Neural cell (in vitro differentiated cells): ENCODE measurements around the gene F7. TPM values are rescaled to one million over a fixed set of nuclear protein-coding genes. Genes with fewer than 3 reads are reported as not detected.
"Not testable (repeated sequence)": the region's sequence is repeated elsewhere in the genome, so short reads cannot be mapped to it uniquely, and the experiment has no call there.

Experiments used
- H2AFZ ChIP-seq: fragments of 200-600, 300-800 bp; sonication (generic), shearing (Covaris generic); 2 replicates; pipeline ENCODE4 v1.6.0; 2014; ENCODE audit warnings: low read depth, mild to moderate bottlenecking, antibody characterized with exemption, low read length, moderate library complexity
- H3F3A ChIP-seq: fragments of 200-600 bp; shearing (Covaris generic); 2 replicates; pipeline ENCODE4 v1.6.1; 2016; ENCODE audit warnings: mild to moderate bottlenecking, moderate library complexity, mixed read lengths, antibody characterized with exemption, low read length; ENCODE audit not compliant: insufficient read depth, poor library complexity, severe bottlenecking
- H3K27ac ChIP-seq: fragments of 200-600, 300-800 bp; sonication (generic), shearing (Covaris generic); 2 replicates; pipeline ENCODE4 v1.5.1; 2014; ENCODE audit warnings: mild to moderate bottlenecking, low read length, moderate library complexity
- H3K27me3 ChIP-seq: fragments of 300-800, 200-600 bp; sonication (generic), shearing (Covaris generic); 2 replicates; pipeline ENCODE4 v1.6.0; 2014; ENCODE audit warnings: mild to moderate bottlenecking, low read depth, low read length, moderate library complexity; ENCODE audit not compliant: insufficient read depth
- H3K36me3 ChIP-seq: fragments of 300-800, 200-600 bp; sonication (generic), shearing (Covaris generic); 2 replicates; pipeline ENCODE4 v1.5.1; 2014; ENCODE audit warnings: mild to moderate bottlenecking, antibody characterized with exemption, low read length, moderate library complexity; ENCODE audit not compliant: insufficient read depth
- H3K4me2 ChIP-seq: fragments of 300-800, 200-600 bp; sonication (generic), shearing (Covaris generic); 2 replicates; pipeline ENCODE4 v1.6.0; 2014; ENCODE audit warnings: mild to moderate bottlenecking, low read length
- H3K4me3 ChIP-seq: fragments of 300-800, 200-600 bp; sonication (generic), shearing (Covaris generic); 2 replicates; pipeline ENCODE4 v1.5.1; 2014; ENCODE audit warnings: mild to moderate bottlenecking, low read length, moderate library complexity
- H3K79me2 ChIP-seq: fragments of 200-600 bp; shearing (Covaris generic); replicated peaks from 2 replicates; pipeline ENCODE4 v1.6.0; 2014; ENCODE audit warnings: mild to moderate bottlenecking, low read length, moderate library complexity; ENCODE audit not compliant: insufficient read depth
- H3K9ac ChIP-seq: fragments of 300-800, 200-600 bp; sonication (generic), shearing (Covaris generic); 2 replicates; pipeline ENCODE4 v1.6.1; 2016; ENCODE audit warnings: mild to moderate bottlenecking, low read length, mixed read lengths
- H3K9me2 ChIP-seq: fragments of 200-600 bp; shearing (Covaris generic); 2 replicates; pipeline ENCODE4 v1.6.1; 2016; ENCODE audit warnings: mild to moderate bottlenecking, low read length, mixed read lengths; ENCODE audit not compliant: insufficient read depth
- H3K9me3 ChIP-seq: fragments of 200-600, 300-800 bp; sonication (generic), shearing (Covaris generic); 2 replicates; pipeline ENCODE4 v1.6.1; 2016; ENCODE audit warnings: mild to moderate bottlenecking, mixed run types, low read length, moderate library complexity, mixed read lengths
- H4K20me1 ChIP-seq: fragments of 200-600 bp; shearing (Covaris generic); 2 replicates; pipeline ENCODE4 v1.6.1; 2016; ENCODE audit warnings: mild to moderate bottlenecking, mixed run types; ENCODE audit not compliant: insufficient read depth
- EP300 ChIP-seq: fragments of 450-650 bp; conservative IDR thresholded peaks from 2 replicates; pipeline ENCODE4 v1.6.1; 2014; ENCODE audit warnings: antibody characterized with exemption, mild to moderate bottlenecking, moderate library complexity; ENCODE audit not compliant: poor library complexity, severe bottlenecking
- EZH2 ChIP-seq: fragments of 200-600, 300-800 bp; shearing (Covaris generic), sonication (generic); IDR thresholded peaks from 2 replicates; pipeline ENCODE4 v1.6.1; 2014; ENCODE audit warnings: antibody characterized with exemption, low read length, borderline replicate concordance, mild to moderate bottlenecking; ENCODE audit not compliant: insufficient read depth, poor library complexity, severe bottlenecking
- MXI1 ChIP-seq: fragments of 450-650 bp; conservative IDR thresholded peaks from 2 replicates; pipeline ENCODE4 v1.6.1; 2014; ENCODE audit warnings: antibody characterized with exemption, mild to moderate bottlenecking; ENCODE audit not compliant: poor library complexity, severe bottlenecking
- POLR2AphosphoS5 ChIP-seq: IDR thresholded peaks from 2 replicates; pipeline ENCODE4 v1.6.1; 2012
- RAD21 ChIP-seq: fragments of 450-650 bp; conservative IDR thresholded peaks from 2 replicates; pipeline ENCODE4 v1.6.1; 2014; ENCODE audit warnings: antibody characterized with exemption, mild to moderate bottlenecking, moderate library complexity
- SMC3 ChIP-seq: fragments of 450-650 bp; conservative IDR thresholded peaks from 2 replicates; pipeline ENCODE4 v1.6.1; 2014; ENCODE audit warnings: antibody characterized with exemption, mild to moderate bottlenecking, moderate library complexity; ENCODE audit not compliant: poor library complexity
- TAF1 ChIP-seq: IDR thresholded peaks from 2 replicates; pipeline ENCODE4 v1.6.1; 2012; ENCODE audit warnings: low read depth
- polyA minus RNA-seq: library from RNA; depleted of rRNA, polyadenylated mRNA; stranded (reverse); fragments of >200 nt; gene quantifications from 2 replicates; pipeline ENCODE4 v1.2.3, GENCODE V29; 2014
- polyA plus RNA-seq: library from polyadenylated mRNA; depleted of rRNA; stranded (reverse); fragments of >200 nt; gene quantifications from 2 replicates; pipeline ENCODE4 v1.2.3, GENCODE V29; 2014
- TF ChIP-seq, protein P1 (sequence below): fragments of 450-650 bp; IDR thresholded peaks from 2 replicates; pipeline ENCODE4 v1.5.1; 2014; ENCODE audit warnings: antibody characterized with exemption, mild to moderate bottlenecking, moderate library complexity; ENCODE audit not compliant: poor library complexity, severe bottlenecking
- TF ChIP-seq, protein P2 (sequence below): IDR thresholded peaks from 2 replicates; pipeline ENCODE4 v1.6.1; 2012; ENCODE audit warnings: borderline replicate concordance

F7 gene
- polyA plus RNA-seq (0.32 and 0.40 TPM in 2 replicates), polyA minus RNA-seq (0.49 TPM in 1 of 2 replicates, not detected in the other)

DNA sequence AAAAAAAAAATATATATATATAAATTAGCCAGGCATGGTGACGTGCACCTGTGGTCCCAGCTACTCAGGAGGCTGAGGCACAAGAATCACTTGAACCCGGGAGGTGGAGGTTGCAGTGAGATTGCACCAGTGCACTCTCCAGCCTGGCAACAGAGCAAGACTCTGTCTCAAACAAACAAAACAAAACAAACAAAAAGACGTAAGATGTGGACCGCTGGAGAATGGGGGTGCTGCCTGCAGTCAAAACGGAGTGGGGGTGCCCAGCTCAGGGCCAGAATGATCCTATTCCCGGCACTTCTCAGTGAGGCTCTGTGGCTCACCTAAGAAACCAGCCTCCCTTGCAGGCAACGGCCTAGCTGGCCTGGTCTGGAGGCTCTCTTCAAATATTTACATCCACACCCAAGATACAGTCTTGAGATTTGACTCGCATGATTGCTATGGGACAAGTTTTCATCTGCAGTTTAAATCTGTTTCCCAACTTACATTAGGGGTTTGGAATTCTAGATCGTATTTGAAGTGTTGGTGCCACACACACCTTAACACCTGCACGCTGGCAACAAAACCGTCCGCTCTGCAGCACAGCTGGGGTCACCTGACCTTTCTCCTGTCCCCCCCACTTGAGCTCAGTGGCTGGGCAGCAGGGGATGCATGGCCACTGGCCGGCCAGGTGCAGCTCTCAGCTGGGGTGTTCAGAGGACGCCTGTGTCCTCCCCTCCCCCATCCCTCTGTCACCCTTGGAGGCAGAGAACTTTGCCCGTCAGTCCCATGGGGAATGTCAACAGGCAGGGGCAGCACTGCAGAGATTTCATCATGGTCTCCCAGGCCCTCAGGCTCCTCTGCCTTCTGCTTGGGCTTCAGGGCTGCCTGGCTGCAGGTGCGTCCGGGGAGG, at the start of gene F7:
F7 (plus strand) TSS at position 760 of the 889 bp plus-strand sequence; CDS start at position 811, 51 bp downstream.
- no peak within 1 kb of the TSS for H3K4me3 ChIP-seq
- no peaks in the 10 kb centered on the region for H4K20me1 ChIP-seq
- H2AFZ ChIP-seq, result no peak within 1 kb of the TSS
- no peak for TF ChIP-seq TAF1
- no peak for TF ChIP-seq EP300
- TF ChIP-seq, protein P1, sequence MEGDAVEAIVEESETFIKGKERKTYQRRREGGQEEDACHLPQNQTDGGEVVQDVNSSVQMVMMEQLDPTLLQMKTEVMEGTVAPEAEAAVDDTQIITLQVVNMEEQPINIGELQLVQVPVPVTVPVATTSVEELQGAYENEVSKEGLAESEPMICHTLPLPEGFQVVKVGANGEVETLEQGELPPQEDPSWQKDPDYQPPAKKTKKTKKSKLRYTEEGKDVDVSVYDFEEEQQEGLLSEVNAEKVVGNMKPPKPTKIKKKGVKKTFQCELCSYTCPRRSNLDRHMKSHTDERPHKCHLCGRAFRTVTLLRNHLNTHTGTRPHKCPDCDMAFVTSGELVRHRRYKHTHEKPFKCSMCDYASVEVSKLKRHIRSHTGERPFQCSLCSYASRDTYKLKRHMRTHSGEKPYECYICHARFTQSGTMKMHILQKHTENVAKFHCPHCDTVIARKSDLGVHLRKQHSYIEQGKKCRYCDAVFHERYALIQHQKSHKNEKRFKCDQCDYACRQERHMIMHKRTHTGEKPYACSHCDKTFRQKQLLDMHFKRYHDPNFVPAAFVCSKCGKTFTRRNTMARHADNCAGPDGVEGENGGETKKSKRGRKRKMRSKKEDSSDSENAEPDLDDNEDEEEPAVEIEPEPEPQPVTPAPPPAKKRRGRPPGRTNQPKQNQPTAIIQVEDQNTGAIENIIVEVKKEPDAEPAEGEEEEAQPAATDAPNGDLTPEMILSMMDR, result no peak
- no peak for TF ChIP-seq EZH2
- TF ChIP-seq, protein P2, sequence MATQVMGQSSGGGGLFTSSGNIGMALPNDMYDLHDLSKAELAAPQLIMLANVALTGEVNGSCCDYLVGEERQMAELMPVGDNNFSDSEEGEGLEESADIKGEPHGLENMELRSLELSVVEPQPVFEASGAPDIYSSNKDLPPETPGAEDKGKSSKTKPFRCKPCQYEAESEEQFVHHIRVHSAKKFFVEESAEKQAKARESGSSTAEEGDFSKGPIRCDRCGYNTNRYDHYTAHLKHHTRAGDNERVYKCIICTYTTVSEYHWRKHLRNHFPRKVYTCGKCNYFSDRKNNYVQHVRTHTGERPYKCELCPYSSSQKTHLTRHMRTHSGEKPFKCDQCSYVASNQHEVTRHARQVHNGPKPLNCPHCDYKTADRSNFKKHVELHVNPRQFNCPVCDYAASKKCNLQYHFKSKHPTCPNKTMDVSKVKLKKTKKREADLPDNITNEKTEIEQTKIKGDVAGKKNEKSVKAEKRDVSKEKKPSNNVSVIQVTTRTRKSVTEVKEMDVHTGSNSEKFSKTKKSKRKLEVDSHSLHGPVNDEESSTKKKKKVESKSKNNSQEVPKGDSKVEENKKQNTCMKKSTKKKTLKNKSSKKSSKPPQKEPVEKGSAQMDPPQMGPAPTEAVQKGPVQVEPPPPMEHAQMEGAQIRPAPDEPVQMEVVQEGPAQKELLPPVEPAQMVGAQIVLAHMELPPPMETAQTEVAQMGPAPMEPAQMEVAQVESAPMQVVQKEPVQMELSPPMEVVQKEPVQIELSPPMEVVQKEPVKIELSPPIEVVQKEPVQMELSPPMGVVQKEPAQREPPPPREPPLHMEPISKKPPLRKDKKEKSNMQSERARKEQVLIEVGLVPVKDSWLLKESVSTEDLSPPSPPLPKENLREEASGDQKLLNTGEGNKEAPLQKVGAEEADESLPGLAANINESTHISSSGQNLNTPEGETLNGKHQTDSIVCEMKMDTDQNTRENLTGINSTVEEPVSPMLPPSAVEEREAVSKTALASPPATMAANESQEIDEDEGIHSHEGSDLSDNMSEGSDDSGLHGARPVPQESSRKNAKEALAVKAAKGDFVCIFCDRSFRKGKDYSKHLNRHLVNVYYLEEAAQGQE, result no peak
- no peak for TF ChIP-seq MXI1
- TF ChIP-seq RAD21, result no peak
- TF ChIP-seq POLR2AphosphoS5, result no peak
- no peak for TF ChIP-seq SMC3
- H3K9ac ChIP-seq, result no peak within 1 kb of the TSS
- peaks cover 7% of the 10 kb centered on the region for H3K9me3 ChIP-seq
- peaks cover 12% of the 10 kb centered on the region for H3K27me3 ChIP-seq
- no peaks in the 10 kb centered on the region for H3K9me2 ChIP-seq
- H3K4me2 ChIP-seq, result no peak within 1 kb of the TSS
- H3K27ac ChIP-seq, result no peak within 1 kb of the TSS
- H3F3A ChIP-seq, result no peaks in the 10 kb centered on the region
- H3K36me3 ChIP-seq, result no peaks in the 10 kb centered on the region
- H3K79me2 ChIP-seq, result no peaks in the 10 kb centered on the region

DNA sequence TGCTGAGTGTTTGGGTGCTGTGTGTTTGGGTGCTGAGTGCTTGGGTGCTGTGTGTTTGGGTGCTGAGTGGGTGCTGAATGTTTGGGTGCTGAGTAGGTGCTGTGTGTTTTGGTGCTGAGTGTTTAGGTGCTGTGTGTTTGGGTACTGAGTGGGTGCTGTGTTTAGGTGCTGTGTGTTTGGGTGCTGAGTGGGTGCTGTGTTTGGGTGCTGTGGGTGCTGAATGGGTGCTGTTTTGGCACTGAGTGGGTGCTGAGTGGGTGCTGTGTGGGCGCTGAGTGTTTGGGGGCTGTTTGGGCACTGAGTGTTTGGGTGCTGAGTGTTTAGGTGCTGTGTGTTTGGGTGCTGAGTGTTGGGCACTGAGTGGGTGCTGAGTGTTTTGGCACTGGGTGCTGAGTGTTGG, 48.5 kb upstream of the F7 start:
- H3K9me3 ChIP-seq, result no peaks in the 10 kb centered on the region

DNA sequence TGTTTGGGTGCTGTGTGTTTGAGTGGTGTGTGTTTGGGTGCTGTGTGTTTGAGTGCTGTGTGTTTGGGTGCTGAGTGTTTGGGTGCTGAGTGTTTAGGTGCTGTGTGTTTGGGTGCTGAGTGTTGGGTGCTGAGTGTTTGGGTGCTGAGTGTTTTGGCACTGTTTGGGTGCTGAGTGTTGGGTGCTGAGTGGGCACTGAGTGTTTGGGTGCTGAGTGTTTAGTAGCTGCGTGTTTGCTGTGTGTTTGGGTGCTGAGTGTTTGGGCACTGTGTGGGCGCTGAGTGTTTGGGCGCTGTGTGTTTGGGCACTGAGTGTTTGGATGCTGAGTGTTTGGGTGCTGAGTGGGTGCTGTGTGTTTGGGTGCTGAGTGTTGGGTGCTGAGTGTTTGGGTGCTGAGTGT, 48.0 kb upstream of the F7 start:
- not testable (repeated sequence) for H3K27me3 ChIP-seq, H3F3A ChIP-seq, H3K79me2 ChIP-seq, H3K9me3 ChIP-seq, H4K20me1 ChIP-seq, H3K9me2 ChIP-seq, H3K4me3 ChIP-seq, H3K4me2 ChIP-seq, H3K36me3 ChIP-seq, H3K9ac ChIP-seq, H2AFZ ChIP-seq, H3K27ac ChIP-seq

More for the DNA sequence above, 48.5 kb upstream of the F7 start:
- H4K20me1 ChIP-seq, result no peaks in the 10 kb centered on the region
- H3F3A ChIP-seq, result no peaks in the 10 kb centered on the region
- H3K36me3 ChIP-seq, result no peaks in the 10 kb centered on the region
- TF ChIP-seq POLR2AphosphoS5 (no peak), SMC3 (no peak)
- no peaks in the 10 kb centered on the region for H3K27me3 ChIP-seq
- H3K4me2 ChIP-seq, result no peak overlapping the region
- no peak overlapping the region for H2AFZ ChIP-seq
- H3K9ac ChIP-seq, result no peak overlapping the region
- H3K4me3 ChIP-seq, result no peak overlapping the region
- H3K79me2 ChIP-seq, result no peaks in the 10 kb centered on the region
- H3K9me2 ChIP-seq, result no peaks in the 10 kb centered on the region
- H3K27ac ChIP-seq, result no peak overlapping the region
